Motor neuron (in vitro differentiated cells): ENCODE results near the gene RPLP1. TPM values are rescaled to one million over a fixed set of nuclear protein-coding genes. Genes with fewer than 3 reads are reported as not detected.

Source experiments
- total RNA-seq, 8 experiments: library from RNA; unstranded; fragments of 300-600 nt; gene quantifications; 2 replicates each; pipeline versions ENCODE4 v1.2.3 to v1.2.4, GENCODE V29; 2022

Gene RPLP1
- total RNA-seq, 8 experiments from 2014 or later: 1,302 to 2,801 (median 1,475) TPM

Other genes starting within 250 kb of the RPLP1 start
- 1 to 10 TPM in 3 of 8 experiments, under 1 TPM in 5; 0.11 to 2.8 (median 0.62) TPM for gene PAQR5, start 153.9 kb upstream of the RPLP1 start, total RNA-seq
- 10 to 100 TPM in 3 of 8 experiments, 1 to 10 TPM in 5; 1.9 to 39.0 (median 2.8) TPM for gene KIF23, start 38.5 kb upstream of the RPLP1 start, total RNA-seq